GM10266 (cell line): ENCODE measurements around the gene NOX1.

Experiments used
- DNase-seq: peaks from one replicate; pipeline ENCODE4 v3.0.0; 2012; ENCODE audit errors: extremely low spot score
- TF ChIP-seq, protein P1 (sequence below): IDR thresholded peaks from 2 replicates; pipeline ENCODE4 v1.5.1; 2012; ENCODE audit warnings: mild to moderate bottlenecking, low read depth; ENCODE audit not compliant: control insufficient read depth, insufficient read depth; ENCODE audit errors: missing control alignments

The NOX1 gene

DNA sequence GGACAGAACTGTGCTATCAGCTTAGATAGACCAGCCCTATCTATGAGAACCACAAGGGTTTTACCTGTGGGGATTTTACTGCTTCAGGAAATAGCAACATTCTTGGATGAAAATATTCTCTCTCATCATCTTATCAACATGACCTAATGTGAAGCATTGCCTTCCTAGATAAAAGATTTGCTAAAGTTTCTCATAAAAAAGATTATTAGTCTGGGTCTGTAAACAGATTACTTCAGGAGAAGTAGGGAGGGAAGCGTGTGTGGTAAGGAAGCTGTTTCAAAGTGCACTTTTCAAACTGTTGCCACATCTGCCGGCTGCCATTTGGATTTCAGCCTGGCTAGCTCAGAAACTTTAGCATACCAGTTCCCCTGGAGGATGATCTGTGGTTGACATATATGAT, at the start of gene NOX1:
NOX1 (minus strand) TSS at position 35 of the 400 bp plus-strand sequence. CDS start 220 bp downstream, outside the sequence.
- TF ChIP-seq, protein P1, sequence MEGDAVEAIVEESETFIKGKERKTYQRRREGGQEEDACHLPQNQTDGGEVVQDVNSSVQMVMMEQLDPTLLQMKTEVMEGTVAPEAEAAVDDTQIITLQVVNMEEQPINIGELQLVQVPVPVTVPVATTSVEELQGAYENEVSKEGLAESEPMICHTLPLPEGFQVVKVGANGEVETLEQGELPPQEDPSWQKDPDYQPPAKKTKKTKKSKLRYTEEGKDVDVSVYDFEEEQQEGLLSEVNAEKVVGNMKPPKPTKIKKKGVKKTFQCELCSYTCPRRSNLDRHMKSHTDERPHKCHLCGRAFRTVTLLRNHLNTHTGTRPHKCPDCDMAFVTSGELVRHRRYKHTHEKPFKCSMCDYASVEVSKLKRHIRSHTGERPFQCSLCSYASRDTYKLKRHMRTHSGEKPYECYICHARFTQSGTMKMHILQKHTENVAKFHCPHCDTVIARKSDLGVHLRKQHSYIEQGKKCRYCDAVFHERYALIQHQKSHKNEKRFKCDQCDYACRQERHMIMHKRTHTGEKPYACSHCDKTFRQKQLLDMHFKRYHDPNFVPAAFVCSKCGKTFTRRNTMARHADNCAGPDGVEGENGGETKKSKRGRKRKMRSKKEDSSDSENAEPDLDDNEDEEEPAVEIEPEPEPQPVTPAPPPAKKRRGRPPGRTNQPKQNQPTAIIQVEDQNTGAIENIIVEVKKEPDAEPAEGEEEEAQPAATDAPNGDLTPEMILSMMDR: no peak
- DNase-seq: no peak

DNA sequence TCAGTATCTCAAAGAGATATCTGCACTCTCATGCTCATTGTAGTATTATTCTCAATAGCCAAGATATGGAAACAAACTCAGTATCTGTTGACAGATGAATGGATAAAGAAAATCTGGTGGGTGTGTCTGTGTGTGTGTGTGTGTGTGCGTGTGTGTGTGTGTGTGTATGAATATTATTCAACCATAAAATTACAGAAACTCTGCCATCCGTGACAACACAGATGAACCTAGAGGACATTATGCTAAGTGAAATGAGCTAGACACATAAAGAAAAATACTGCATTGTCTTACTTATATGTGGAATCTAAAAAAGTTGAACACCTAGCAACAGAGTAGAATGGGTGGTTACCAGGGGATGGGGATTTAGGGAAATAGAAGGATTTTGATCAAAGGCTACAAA, 41.4 kb upstream of the NOX1 start:
- no peak for DNase-seq
- TF ChIP-seq, protein P1: no peak

DNA sequence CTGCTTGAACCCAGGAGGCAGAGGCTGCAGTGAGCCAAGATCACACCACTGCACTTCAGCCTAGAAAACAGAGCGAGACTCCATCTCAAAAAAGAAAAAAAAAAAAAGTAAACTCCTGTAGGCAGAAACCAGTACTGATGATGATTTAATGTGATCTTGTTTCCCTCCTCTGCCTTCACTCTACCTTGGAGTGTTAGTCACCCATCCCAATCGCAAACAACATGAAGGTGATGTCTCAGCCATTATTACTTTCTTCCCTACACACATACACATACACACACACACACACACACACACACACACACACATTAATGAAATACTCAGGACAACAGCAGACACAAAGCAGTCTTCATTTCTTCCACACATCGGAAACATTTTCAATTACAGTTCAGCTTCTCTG, 39.0 kb upstream of the NOX1 start:
- TF ChIP-seq, protein P1: no peak
- DNase-seq: no peak

DNA sequence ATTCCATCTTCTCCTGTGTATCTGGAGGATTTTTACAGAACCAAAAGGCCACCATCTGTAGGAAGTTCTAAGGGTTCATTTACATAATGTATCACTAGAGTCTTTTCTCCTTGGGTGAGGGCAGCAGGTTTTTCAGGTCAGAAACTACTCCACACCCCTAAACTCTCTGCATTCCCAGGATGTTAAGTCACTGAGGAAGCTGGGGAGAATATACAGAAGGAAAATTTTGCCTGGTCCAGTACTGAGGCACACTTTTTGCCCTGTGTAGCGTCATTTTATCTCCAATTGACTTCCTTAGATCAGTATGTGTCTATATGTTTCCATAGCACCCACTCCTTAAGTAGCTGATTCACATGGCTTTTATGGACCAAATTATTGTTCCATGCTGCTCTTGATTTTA, 37.6 kb upstream of the NOX1 start:
- TF ChIP-seq, protein P1: no peak
- no peak for DNase-seq

DNA sequence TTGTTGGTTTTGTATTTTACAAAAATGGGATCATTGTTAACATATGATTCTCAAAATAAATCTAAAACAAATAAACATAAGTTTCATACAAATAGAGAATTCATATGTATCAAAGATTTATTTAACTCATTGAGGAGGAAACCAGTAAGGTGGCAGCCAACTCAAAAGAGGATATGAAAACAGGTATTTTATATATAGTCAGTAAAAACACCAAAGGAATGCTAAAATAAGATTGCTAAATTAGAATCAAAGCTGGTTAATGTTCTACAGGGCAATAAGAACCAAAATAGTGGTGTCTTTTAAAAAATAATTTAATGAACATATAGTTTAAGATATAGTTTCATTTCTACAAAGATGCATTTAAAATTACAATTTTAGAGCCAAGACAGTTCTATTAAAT, 31.5 kb upstream of the NOX1 start:
- no peak for DNase-seq
- TF ChIP-seq, protein P1: no peak

DNA sequence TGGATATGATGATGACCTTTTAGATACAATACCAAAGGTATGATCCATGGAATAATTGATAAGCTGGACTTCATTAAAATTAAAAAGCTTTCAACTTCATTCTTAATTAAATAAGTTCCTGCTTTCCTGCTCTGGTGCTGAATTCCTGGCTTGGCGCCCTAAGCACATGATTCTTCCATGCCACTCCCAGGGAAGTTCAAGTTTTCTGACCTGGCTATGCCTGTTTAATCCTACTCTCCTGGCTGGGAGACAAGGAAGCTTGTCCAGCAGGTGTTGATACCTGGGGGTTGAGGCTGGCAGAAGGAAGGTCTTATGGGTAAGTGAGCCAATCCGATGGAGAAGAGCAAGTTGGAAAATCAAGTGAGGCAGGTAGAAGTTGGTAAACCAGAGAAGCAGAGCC, 30.3 kb upstream of the NOX1 start:
- TF ChIP-seq, protein P1: no peak
- no peak for DNase-seq

DNA sequence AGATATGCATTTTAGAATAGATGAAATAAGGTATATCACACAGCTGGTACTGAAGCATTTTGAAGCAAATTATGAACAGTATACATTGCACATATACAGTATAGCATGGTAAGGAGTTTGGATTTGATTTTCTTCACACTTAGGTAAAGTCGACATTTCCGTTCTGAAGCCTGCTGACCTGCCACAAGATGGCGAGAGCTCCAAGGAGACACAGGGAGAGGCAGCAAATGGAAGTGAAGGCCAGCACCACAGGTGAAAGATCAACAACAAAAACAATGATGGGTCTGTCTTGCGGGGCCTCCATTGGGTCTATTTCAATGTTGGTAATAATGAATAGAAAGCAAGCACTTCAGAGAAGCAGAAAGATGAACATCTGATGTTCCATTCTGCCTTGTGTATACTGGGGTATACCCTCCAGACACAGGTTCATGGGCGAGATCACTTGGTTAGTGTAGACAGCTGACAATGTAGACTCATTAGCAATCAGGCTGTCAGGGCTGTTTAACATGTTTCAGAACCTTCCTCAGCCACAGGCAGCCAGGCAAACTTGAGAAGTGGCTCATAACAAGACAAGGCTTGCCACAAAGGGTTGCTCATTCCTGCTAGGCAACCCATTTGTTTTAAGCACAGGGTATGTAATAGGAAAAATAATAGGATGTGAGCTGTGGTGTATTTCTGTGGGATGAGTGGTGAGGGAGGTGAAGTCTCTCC, 21.4 kb upstream of the NOX1 start:
- TF ChIP-seq, protein P1: peak; percentile 51
- DNase-seq: peak; percentile 11
